ENCODE measurements around the gene MAP6. TPM values are rescaled to one million over a fixed set of nuclear protein-coding genes. Genes with fewer than 3 reads are reported as not detected.

The MAP6 gene
- total and polyA plus RNA-seq, 2 experiments from 2014 or later = 0.31 to 1.2 TPM

GRCh38 chr11:75579841-75580240 lies 89.0 kb downstream of the MAP6 start:
- Mint-ChIP-seq H3K9me3 (no peaks in the 10 kb centered on the region; the same call in 2 of the 3 replicates), H3K36me3 (ENCODE audit: low read depth) (no peaks in the 10 kb centered on the region; the same call in 1 of the 3 replicates), H3K4me3 (no peak overlapping the region), H3K27ac (no peak overlapping the region), H3K27me3 (ENCODE audit: insufficient read depth, low read depth, poor library complexity) (peaks cover 22% of the 10 kb centered on the region), H3K4me1 (peaks cover 30% of the 10 kb centered on the region)
- Histone ChIP-seq H3K79me2 (replicated peaks; ENCODE audit: insufficient read depth) (no peaks in the 10 kb centered on the region), H2AFZ (no peak overlapping the region), H4K20me1 (replicated peaks; ENCODE audit: insufficient read depth) (no peaks in the 10 kb centered on the region), H3F3A (replicated peaks; ENCODE audit: low read depth) (peaks cover 20% of the 10 kb centered on the region; the same call in 1 of the 2 replicates), H3K36me3 (ENCODE audit: insufficient read depth) (no peaks in the 10 kb centered on the region), H3K4me1 (ENCODE audit: insufficient read depth) (peaks cover 22% of the 10 kb centered on the region), H3K4me2 (no peak overlapping the region), H3K27ac (ENCODE audit: low read depth) (no peak overlapping the region), H3K4me3 (no peak overlapping the region), H3K9me2 (ENCODE audit: insufficient read depth) (no peaks in the 10 kb centered on the region), H3K27me3 (ENCODE audit: insufficient read depth) (no peaks in the 10 kb centered on the region)
- ATAC-seq = no peak
- TF ChIP-seq POLR2AphosphoS5 (IDR thresholded peaks at IDR 0.05; ENCODE audit: low read depth) = no peak
- no peak for TF ChIP-seq EZH2 (IDR thresholded peaks at IDR 0.05; ENCODE audit: low read depth, unreplicated experiment)
- no peak for DNase-seq (ENCODE audit: low spot score)

GRCh38 chr11:75578977-75579376 lies 89.9 kb downstream of the MAP6 start:
- H3K9me3 Mint-ChIP-seq = no peaks in the 10 kb centered on the region; the same call in 2 of the 3 replicates
- H3K9me2 ChIP-seq (ENCODE audit: insufficient read depth) = no peaks in the 10 kb centered on the region
- H3K27me3 Mint-ChIP-seq (ENCODE audit: insufficient read depth, low read depth, poor library complexity) = peaks cover 25% of the 10 kb centered on the region
- H3K4me3 Mint-ChIP-seq = no peak overlapping the region
- H3K4me1 Mint-ChIP-seq = peaks cover 24% of the 10 kb centered on the region
- H3K4me2 ChIP-seq = no peak overlapping the region
- H3K4me1 ChIP-seq (ENCODE audit: insufficient read depth) = peaks cover 15% of the 10 kb centered on the region
- no peak overlapping the region for H3K27ac ChIP-seq (ENCODE audit: low read depth)
- H3K36me3 ChIP-seq (ENCODE audit: insufficient read depth) = no peaks in the 10 kb centered on the region
- no peaks in the 10 kb centered on the region for H3K79me2 ChIP-seq (replicated peaks; ENCODE audit: insufficient read depth)
- H3F3A ChIP-seq (replicated peaks; ENCODE audit: low read depth) = peaks cover 24% of the 10 kb centered on the region; the same call in 1 of the 2 replicates
- ATAC-seq (no peak), DNase-seq (ENCODE audit: low spot score) (no peak)
- no peak overlapping the region for H3K27ac Mint-ChIP-seq
- H3K4me3 ChIP-seq = no peak overlapping the region
- peaks cover 1% of the 10 kb centered on the region for H3K36me3 Mint-ChIP-seq (ENCODE audit: low read depth)
- H3K27me3 ChIP-seq (ENCODE audit: insufficient read depth) = no peaks in the 10 kb centered on the region
- no peak overlapping the region for H2AFZ ChIP-seq
- no peaks in the 10 kb centered on the region for H4K20me1 ChIP-seq (replicated peaks; ENCODE audit: insufficient read depth)
- TF ChIP-seq ZNF114 (CRISPR knock-in tag; IDR thresholded peaks at IDR 0.05) = no peak
- TF ChIP-seq ETS1 (IDR thresholded peaks at IDR 0.05) = no peak
- TF ChIP-seq REST (IDR thresholded peaks at IDR 0.05; ENCODE audit: unreplicated experiment) = no peak
- TF ChIP-seq EZH2 (IDR thresholded peaks at IDR 0.05; ENCODE audit: low read depth, unreplicated experiment) = no peak
- TF ChIP-seq EZH2phosphoT487 (IDR thresholded peaks at IDR 0.05; ENCODE audit: unreplicated experiment) = no peak
- no peak for TF ChIP-seq ZNF331 (CRISPR knock-in tag; IDR thresholded peaks at IDR 0.05; ENCODE audit: low read depth)
- no peak for TF ChIP-seq NANOG (IDR thresholded peaks at IDR 0.05; ENCODE audit: borderline replicate concordance)
- TF ChIP-seq STAT1 (IDR thresholded peaks at IDR 0.05; ENCODE audit: unreplicated experiment) = no peak
- no peak for TF ChIP-seq JUNB (IDR thresholded peaks at IDR 0.05; ENCODE audit: unreplicated experiment)
- TF ChIP-seq CTCF (conservative IDR thresholded peaks at IDR 0.05; ENCODE audit: low read depth in 2 of 2) = no peak
- TF ChIP-seq POLR2AphosphoS5 (IDR thresholded peaks at IDR 0.05; ENCODE audit: low read depth) = no peak
- TF ChIP-seq CREB1 (CRISPR knock-in tag; IDR thresholded peaks at IDR 0.05; ENCODE audit: low read depth) = no peak
